GM23338 (cell line): ENCODE measurements around the gene C2CD3. TPM values are rescaled to one million over a fixed set of nuclear protein-coding genes. Genes with fewer than 3 reads are reported as not detected.

Source experiments
- CTCF ChIP-seq, 2 experiments: fragments of 200-600 bp in 1 of 2; sonication (generic) in 1 of 2; conservative IDR thresholded peaks; 2 replicates each; pipeline versions ENCODE4 v1.5.1 to v1.6.1; 2016 to 2017; ENCODE audit warnings: antibody characterized with exemption in 2 of 2, low read depth in 2 of 2, mild to moderate bottlenecking in 2 of 2, moderate library complexity in 1 of 2
- REST ChIP-seq: IDR thresholded peaks from one replicate; pipeline ENCODE4 v1.6.1; 2018; ENCODE audit warnings: antibody characterized with exemption; ENCODE audit not compliant: unreplicated experiment
- ZNF114 ChIP-seq: fragments of 250-450 bp; sonication (Bioruptor Pico); IDR thresholded peaks from 2 replicates; pipeline ENCODE4 v1.5.0; 2020; ENCODE audit warnings: mild to moderate bottlenecking, moderate library complexity
- ZNF462 ChIP-seq: fragments of 250-450 bp; sonication (Bioruptor Pico); IDR thresholded peaks from 2 replicates; pipeline ENCODE4 v1.5.0; 2020; ENCODE audit warnings: mild to moderate bottlenecking, moderate library complexity
- polyA plus RNA-seq: library from polyadenylated mRNA; unstranded; fragments of >200 nt; fragmentation: Nextera tagmentation; extraction: Ambion mirVana; gene quantifications from 2 replicates; pipeline ENCODE4 v1.2.1, GENCODE V29; 2016
- total RNA-seq: library from RNA; depleted of rRNA; stranded (reverse); fragments of >200 nt; shearing (Covaris generic); gene quantifications from 2 replicates; pipeline ENCODE4 v1.2.3, GENCODE V29; 2014

Gene C2CD3
- total and polyA plus RNA-seq, 2 experiments from 2014 or later = 15.5 to 29.5 TPM

GRCh38 chr11:74011360-74012073 lies 159.3 kb downstream of the C2CD3 start (continued):
- no peak for TF ChIP-seq ZNF462
- no peak for TF ChIP-seq ZNF114 (CRISPR knock-in tag)
- TF ChIP-seq CTCF (conservative IDR thresholded peaks at IDR 0.05; ENCODE audit: low read depth in 2 of 2) = no peak
- TF ChIP-seq REST = no peak
